Inflammatory macrophage (primary cell): Measurements from ENCODE around the gene ADTRP.

ENCODE experiments used
- DNase-seq, 2 donors: peaks; one replicate each; pipeline ENCODE4 v3.0.0-alpha.2; 2020 to 2022

ADTRP gene

DNA sequence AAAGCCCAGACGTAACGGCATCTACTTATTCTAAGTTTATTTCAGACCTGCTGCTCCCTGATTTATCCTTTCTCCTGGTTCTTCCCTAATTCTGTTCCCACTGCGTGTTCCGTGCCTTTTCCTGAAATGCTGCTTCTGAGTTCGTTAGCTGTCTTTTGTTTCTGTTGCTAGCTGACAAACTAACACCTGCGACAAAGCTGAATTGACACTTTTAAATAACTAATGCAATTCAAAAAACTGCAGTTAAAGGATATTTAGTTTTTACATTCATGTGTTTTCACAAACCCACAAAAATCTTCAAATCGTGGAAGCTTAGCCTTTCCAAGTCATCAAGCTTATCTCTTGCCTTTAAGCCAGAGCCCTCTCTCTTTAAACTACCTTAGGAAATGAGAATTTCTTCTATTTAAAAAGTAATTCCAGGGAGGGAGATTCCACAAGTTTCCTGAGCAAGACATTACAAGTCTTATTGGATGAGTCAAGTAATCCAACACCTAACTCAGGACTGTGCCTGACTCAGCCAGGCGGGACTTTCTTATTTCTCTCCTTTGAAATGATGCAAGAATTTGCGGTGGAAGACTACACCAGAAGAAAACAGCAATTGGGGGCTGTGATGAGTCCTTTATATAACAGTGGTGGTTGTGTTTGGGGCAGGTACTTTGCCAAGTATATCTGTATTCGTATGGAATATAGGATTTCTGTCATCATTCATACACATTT is 6.3 kb downstream of the ADTRP start:
- DNase-seq = peak; percentile 42 to 48

- no peak for DNase-seq
These were observed 7.0 kb downstream of the ADTRP start for GRCh38 chr6:11771473-11772048.

- DNase-seq = peak; percentile 98 to 100
These were observed 7.8 kb downstream of the ADTRP start for GRCh38 chr6:11770546-11771466.

- peak in 1 of 2 donors; percentile 57 for DNase-seq
These were observed 8.6 kb downstream of the ADTRP start for GRCh38 chr6:11769811-11770545.

DNA sequence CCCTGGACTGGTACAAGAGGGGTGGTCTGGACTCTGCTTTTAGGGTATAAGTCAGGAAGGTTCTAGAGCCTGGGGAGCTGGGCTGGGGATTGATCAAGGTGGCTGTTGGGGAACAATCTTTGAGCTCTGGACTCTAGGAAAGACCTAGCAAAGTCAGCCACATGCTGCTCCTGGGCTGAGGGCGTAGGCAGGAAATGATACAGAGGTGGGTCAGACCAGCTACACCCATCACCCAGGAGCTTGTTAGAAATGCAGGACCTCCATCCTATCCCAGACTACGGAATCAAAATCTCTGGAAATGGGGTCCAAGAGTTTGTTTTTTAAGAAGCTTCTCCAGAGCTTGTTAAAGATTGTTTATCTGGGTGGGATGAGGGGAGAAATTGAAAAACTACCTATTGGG is 9.4 kb downstream of the ADTRP start:
- no peak for DNase-seq

DNA sequence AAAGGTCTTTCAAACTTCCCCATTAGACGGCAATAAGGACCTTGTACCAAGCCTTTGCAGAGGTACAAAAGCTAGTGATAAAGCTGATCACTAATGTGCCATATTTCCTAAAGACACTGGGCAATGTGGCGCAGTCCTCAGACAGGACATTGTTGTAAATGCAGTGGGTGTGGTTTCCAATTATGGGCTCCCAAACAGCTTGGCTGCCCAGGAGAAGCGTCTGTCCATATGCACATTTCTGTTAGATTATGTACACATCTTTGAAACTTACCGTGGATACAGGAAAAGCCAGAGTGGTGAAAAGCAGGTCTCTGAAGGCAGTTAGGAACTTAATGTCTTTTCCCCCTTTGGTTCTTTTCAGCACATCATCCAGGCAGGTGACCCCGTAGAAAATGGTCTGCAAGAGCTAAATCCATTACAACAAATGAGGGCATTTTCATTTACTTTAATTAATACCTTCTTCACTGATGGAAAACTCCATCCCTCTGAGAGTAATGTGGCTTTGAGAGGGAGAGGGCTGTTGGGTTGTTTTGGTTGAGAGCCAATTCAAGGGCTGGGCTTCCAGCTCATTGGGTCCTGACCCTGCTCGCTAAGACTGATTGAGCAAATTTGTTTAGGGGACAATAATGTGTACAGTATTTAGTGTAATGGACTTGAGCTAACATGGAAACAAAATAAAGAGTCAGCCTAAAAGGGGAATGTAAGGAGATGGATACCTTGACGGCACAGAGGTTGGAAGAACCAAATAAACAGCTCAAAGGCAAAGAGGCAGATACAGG is 10.4 kb downstream of the ADTRP start:
- DNase-seq = no peak

- no peak for DNase-seq
These were observed 11.1 kb downstream of the ADTRP start for GRCh38 chr6:11767458-11767857.

- DNase-seq = no peak
These were observed 11.8 kb downstream of the ADTRP start for GRCh38 chr6:11766589-11767450.

GRCh38 chr6:11766043-11766442 is 12.6 kb downstream of the ADTRP start:
- no peak for DNase-seq

DNA sequence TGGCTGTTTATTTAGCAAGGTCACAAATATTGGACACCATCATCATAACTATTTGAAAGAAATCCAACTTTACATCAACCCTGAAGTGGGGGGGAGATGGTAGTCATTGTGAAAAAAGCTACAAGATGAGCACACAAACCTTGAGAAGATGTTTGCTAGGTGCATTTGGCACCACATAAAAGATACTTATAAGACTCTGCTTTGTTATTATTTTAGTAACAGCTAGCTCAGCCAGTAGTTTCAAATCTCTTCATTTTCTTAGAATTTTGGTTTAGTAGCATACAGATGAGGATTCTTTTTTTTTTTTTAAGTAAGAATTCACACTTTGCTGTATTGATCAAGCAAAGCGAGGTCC is 14.4 kb downstream of the ADTRP start:
- no peak for DNase-seq

DNA sequence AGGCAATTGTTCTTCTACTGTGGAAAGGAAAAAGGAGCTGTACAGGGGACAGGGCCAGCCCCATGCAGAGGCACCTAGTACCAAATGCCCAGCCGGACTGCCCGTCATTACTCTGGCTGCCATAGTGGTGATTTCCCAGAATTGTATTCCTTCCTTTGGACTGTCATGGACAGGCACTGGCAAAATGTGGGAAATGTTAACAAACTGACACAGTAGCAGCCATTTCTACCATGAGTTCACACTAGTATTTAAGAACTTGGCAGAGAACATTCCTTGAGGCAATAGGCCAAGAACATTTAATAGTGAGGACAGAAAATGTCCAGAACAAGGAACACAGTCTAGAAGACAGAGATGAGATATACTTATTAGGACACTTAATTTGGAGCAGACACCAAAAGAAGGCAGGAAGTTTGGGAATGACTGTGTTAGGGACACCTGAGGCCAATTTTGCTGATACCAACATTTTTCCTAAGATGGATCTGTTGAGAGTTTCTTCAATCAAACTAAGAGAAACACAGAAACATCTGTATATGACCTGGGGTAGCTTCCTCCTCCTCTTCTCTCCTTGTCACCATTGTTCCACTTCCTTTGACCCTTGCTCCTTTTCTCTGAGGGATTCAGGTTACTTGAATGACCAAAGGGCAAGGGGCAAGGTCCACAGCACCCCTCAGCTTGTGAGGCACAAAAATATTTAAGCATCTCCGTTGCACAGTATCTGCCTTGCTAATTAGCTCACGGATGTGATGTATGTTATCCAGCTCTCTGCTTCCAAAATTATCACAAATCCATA is 14.9 kb downstream of the ADTRP start:
- no peak for DNase-seq

- no peak for DNase-seq
These were observed 15.7 kb downstream of the ADTRP start for GRCh38 chr6:11762794-11763459.

DNA sequence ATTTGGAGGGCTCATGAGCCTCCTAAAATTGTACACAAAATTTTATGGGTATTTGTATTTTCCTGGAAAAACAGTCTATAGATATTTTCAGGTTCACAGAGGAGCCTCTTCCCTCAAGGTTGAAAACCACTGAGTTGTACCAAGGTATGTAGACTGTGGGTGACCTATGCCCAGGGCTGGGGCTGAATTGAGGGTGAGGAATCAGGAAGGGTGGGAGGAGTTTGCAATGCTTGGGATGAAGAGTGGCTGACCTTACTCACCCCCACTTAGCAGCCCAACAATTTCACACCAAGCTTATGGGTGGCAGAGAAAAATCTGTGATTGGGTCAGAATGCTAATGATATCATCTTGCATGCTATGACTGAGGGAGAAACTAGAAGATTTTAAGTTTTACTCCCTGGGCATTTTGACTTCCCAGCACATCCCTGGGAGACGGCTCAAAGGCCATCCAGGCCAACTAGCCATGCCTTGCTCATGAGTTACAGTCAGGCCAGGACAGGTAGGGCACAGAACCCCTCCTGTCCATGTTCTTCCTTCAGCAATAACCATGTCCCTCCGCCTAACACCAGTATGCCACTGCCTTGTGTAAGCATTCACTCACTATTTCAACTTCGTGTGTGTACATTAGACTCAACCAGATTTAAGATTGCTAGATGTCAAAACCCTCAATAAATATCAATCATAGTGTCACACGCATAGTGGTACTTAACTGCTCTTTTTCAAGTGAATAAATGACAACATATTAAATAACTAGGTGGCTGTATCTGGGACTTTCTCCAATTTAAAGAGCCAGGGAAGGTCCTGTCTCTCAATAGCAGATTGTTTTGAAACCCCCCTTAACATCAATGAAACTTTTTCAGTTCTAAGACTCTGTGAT is 16.6 kb downstream of the ADTRP start:
- DNase-seq = no peak

- peak; percentile 39 to 41 for DNase-seq
These were observed 18.6 kb downstream of the ADTRP start for GRCh38 chr6:11760015-11760473.

GRCh38 chr6:11758878-11759277 is 19.7 kb downstream of the ADTRP start:
- DNase-seq = no peak

DNA sequence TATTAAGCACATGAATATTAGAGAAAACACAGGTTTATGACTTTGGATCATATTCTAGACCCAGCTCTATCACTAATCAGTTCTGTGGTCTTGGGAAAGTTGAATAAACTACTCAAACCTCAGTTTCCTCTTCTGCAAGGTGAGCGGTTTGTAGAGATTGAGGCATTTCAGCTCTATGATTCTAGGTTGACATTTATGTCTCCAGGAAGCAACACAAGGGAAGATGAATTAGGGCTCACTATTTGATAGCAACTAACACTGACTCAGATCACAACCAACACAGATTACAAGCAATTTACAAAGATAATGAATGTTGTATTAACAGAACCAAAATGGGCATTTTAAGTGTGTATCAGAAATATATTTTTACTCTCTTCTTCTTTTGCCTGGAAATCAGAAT is 21.9 kb downstream of the ADTRP start:
- DNase-seq = no peak

GRCh38 chr6:11756292-11756691 is 22.3 kb downstream of the ADTRP start:
- no peak for DNase-seq

- peak; percentile 45 to 46 for DNase-seq
These were observed 22.9 kb downstream of the ADTRP start for GRCh38 chr6:11755725-11756124.
